Testis (tissue), 3 donors: ENCODE measurements around the gene ZNF716. TPM values are rescaled to one million over a fixed set of nuclear protein-coding genes. Genes with fewer than 3 reads are reported as not detected.

ENCODE experiments used
- DNase-seq: peaks from one replicate; pipeline ENCODE4 v3.0.0-alpha.2; 2019
- H3K27ac ChIP-seq, 2 donors: fragments of 200-600 bp; sonication (generic); one replicate each; pipeline ENCODE4 v1.5.1; 2019
- H3K27me3 ChIP-seq: fragments of 200-600 bp; sonication (generic); one replicate; pipeline ENCODE4 v1.5.1; 2019
- H3K36me3 ChIP-seq: fragments of 200-600 bp; sonication (generic); one replicate; pipeline ENCODE4 v1.5.1; 2017; ENCODE audit warnings: low read depth; ENCODE audit errors: missing control alignments
- H3K4me1 ChIP-seq: fragments of 200-600 bp; sonication (generic); one replicate; pipeline ENCODE4 v1.5.1; 2019
- H3K4me3 ChIP-seq, 2 donors: fragments of 200-600 bp; sonication (generic); one replicate each; pipeline ENCODE4 v1.5.1; 2017 to 2019
- H3K9me3 ChIP-seq: fragments of 200-600 bp; sonication (generic); one replicate; pipeline ENCODE4 v1.5.1; 2017
- CTCF ChIP-seq, 3 experiments: fragments of 450-650 bp in 2 of 3; fragments of 200-600 bp in 1 of 3; sonication (generic) in 1 of 3; IDR thresholded peaks; one replicate each; pipeline ENCODE4 v1.5.1; 2016 to 2019; ENCODE audit warnings: antibody characterized with exemption in 3 of 3, mild to moderate bottlenecking in 2 of 3, moderate library complexity in 1 of 3
- POLR2A ChIP-seq: fragments of 450-650 bp; IDR thresholded peaks from one replicate; pipeline ENCODE4 v1.6.1; 2017; ENCODE audit warnings: antibody characterized with exemption, mild to moderate bottlenecking, moderate library complexity
- WGBS, 2 donors: methylation state at CpG; one replicate each; pipeline ENCODE4 v1.1.5; 2018; 5-methylcytosine and 5-hydroxymethylcytosine counted together
- intact Hi-C: fragments of 100-400 bp; cut with DNase I; formaldehyde crosslinking; loops from one replicate; pipeline ENCODE4 v1.15.1; 2023; ENCODE audit warnings: low total_unique reads
- polyA plus RNA-seq: library from polyadenylated mRNA; stranded (reverse); fragments of 350-450 nt; fragmentation: Illumina TruSeq; extraction: RNeasy Lipid Tissue Mini Kit (QIAGEN cat#74804); gene quantifications from one replicate; pipeline ENCODE4 v1.2.3, GENCODE V29; 2014; ENCODE audit warnings: low read depth, low replicate concordance; ENCODE audit not compliant: insufficient read depth
- total RNA-seq, 2 donors: library from RNA; depleted of rRNA; stranded (reverse); fragments of >200 nt; gene quantifications; one replicate each; pipeline ENCODE4 v1.2.3, GENCODE V29; 2016

Gene ZNF716
- total and polyA plus RNA-seq, 3 donors from 2014 or later = 0.24 to 1.0 (median 0.68) TPM

- H3K27me3 ChIP-seq = no peaks in the 10 kb centered on the region
- H3K36me3 ChIP-seq = no peaks in the 10 kb centered on the region
- 30 to 38% methylated on average over 12 to 38 of the region's 38 CpGs for WGBS, 2 donors
- H3K27ac ChIP-seq = no peak overlapping the region
- H3K9me3 ChIP-seq = no peaks in the 10 kb centered on the region
- intact Hi-C loops = no loop called here
- DNase-seq = peak; percentile 88
- H3K4me3 ChIP-seq = peak overlapping the region; percentile 49 to 65
- TF ChIP-seq CTCF (IDR thresholded peaks at IDR 0.05) (no peak), POLR2A (no peak)
- H3K4me1 ChIP-seq = no peaks in the 10 kb centered on the region
Observed at GRCh38 chr7:57404343-57404966, 45.5 kb upstream of the ZNF716 start.

GRCh38 chr7:57404967-57405421 is 45.0 kb upstream of the ZNF716 start:
- H3K36me3 ChIP-seq = no peaks in the 10 kb centered on the region
- no peak for TF ChIP-seq POLR2A
- no peak for TF ChIP-seq CTCF (IDR thresholded peaks at IDR 0.05)
- no peak overlapping the region for H3K27ac ChIP-seq
- H3K9me3 ChIP-seq = no peaks in the 10 kb centered on the region
- no peaks in the 10 kb centered on the region for H3K27me3 ChIP-seq
- 34 to 36% methylated on average over 16 to 24 of the region's 24 CpGs for WGBS, 2 donors
- intact Hi-C loops = no loop called here
- no peaks in the 10 kb centered on the region for H3K4me1 ChIP-seq
- no peak for DNase-seq
- peak overlapping the region; percentile 49 to 65 for H3K4me3 ChIP-seq

- Histone ChIP-seq H3K36me3 (no peaks in the 10 kb centered on the region), H3K9me3 (no peaks in the 10 kb centered on the region), H3K27me3 (no peaks in the 10 kb centered on the region), H3K4me3 (no peak overlapping the region), H3K27ac (no peak overlapping the region), H3K4me1 (no peaks in the 10 kb centered on the region)
- DNase-seq = no peak
- intact Hi-C loops = no loop called here
- WGBS, 2 donors = 62 to 74% methylated on average over 7 of the region's 7 CpGs
- no peak for TF ChIP-seq POLR2A
- no peak for TF ChIP-seq CTCF (IDR thresholded peaks at IDR 0.05)
Observed at GRCh38 chr7:57407125-57407524, 42.9 kb upstream of the ZNF716 start.

GRCh38 chr7:57412168-57412567 is 37.8 kb upstream of the ZNF716 start:
- TF ChIP-seq CTCF (IDR thresholded peaks at IDR 0.05) (no peak), POLR2A (no peak)
- Histone ChIP-seq H3K27ac (no peak overlapping the region), H3K4me3 (no peak overlapping the region), H3K9me3 (no peaks in the 10 kb centered on the region), H3K36me3 (no peaks in the 10 kb centered on the region), H3K27me3 (no peaks in the 10 kb centered on the region), H3K4me1 (no peaks in the 10 kb centered on the region)
- intact Hi-C loops = no loop called here
- no peak for DNase-seq
- WGBS, 2 donors = 57 to 70% methylated on average over 2 to 6 of the region's 6 CpGs

GRCh38 chr7:57412618-57413017 is 37.4 kb upstream of the ZNF716 start:
- H3K27ac ChIP-seq = no peak overlapping the region
- H3K27me3 ChIP-seq = no peaks in the 10 kb centered on the region
- no peaks in the 10 kb centered on the region for H3K4me1 ChIP-seq
- intact Hi-C loops = no loop called here
- 25 to 58% methylated on average over 1 to 3 of the region's 3 CpGs for WGBS, 2 donors
- TF ChIP-seq CTCF (IDR thresholded peaks at IDR 0.05) = no peak
- TF ChIP-seq POLR2A = no peak
- no peak for DNase-seq
- no peaks in the 10 kb centered on the region for H3K36me3 ChIP-seq
- no peaks in the 10 kb centered on the region for H3K9me3 ChIP-seq
- H3K4me3 ChIP-seq = no peak overlapping the region
